SK-N-MC (cell line): ENCODE measurements around the gene SOX10.

Source experiments
- EZH2 ChIP-seq: fragments of 200-600 bp; sonication (generic); IDR thresholded peaks from one replicate; pipeline ENCODE4 v1.6.1; 2017; ENCODE audit warnings: antibody characterized with exemption
- FOXP2 ChIP-seq: optimal IDR thresholded peaks from 2 replicates; pipeline ENCODE3; 2011; ENCODE audit warnings: mild to moderate bottlenecking, moderate library complexity; ENCODE audit not compliant: insufficient read depth; ENCODE audit errors: extremely low read length, control extremely low read depth
- POLR2AphosphoS5 ChIP-seq: IDR thresholded peaks from 2 replicates; pipeline ENCODE4 v1.6.1; 2012; ENCODE audit warnings: mild to moderate bottlenecking, low read depth, low read length, borderline replicate concordance

GRCh38 chr22:37994982-37995381 lies 10.6 kb upstream of the SOX10 start:
- no peak for TF ChIP-seq EZH2
- no peak for TF ChIP-seq POLR2AphosphoS5
- TF ChIP-seq FOXP2, result no peak
